Gastrocnemius medialis (tissue), 4 donors: ENCODE measurements around the gene ALDH1B1.
"Not testable (repeated sequence)": the region's sequence is repeated elsewhere in the genome, so short reads cannot be mapped to it uniquely, and the experiment has no call there.

Experiments
- POLR2A ChIP-seq, 2 donors: fragments of 450-650 bp; IDR thresholded peaks; one replicate each; pipeline ENCODE4 v1.6.1; 2017; ENCODE audit warnings: antibody characterized with exemption in 2 of 2, mild to moderate bottlenecking in 2 of 2, moderate library complexity in 2 of 2
- TF ChIP-seq, protein P1 (sequence below), 5 experiments: fragments of 450-650 bp in 3 of 5; fragments of 200-600 bp in 2 of 5; sonication (generic) in 2 of 5; IDR thresholded peaks in 4 of 5; conservative IDR thresholded peaks in 1 of 5; 1 replicate in 4 of 5; 2 replicates in 1 of 5; pipeline ENCODE4 v1.5.1; 2016 to 2019; ENCODE audit warnings: antibody characterized with exemption in 5 of 5, mild to moderate bottlenecking in 3 of 5, moderate library complexity in 3 of 5

DNA sequence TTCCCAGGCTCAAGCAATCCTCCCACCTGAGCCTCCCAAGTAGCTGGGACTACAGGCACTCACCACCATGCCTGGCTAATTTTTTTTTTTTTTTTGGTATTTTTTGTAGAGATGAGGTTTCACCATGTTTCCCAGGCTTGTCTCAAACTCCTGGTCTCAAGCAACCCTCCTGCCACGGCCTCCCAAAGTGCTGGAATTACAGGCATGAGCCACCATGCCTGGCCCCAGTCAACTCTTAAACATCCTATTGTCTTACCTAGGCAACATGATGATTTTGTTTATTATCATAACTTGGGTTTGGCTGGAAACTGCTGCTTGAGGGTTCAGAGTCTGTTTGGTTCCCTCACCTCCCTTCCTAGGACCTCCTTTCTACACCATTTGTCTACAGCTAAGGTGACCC lies 6.7 kb downstream of the ALDH1B1 start:
- TF ChIP-seq, protein P1, sequence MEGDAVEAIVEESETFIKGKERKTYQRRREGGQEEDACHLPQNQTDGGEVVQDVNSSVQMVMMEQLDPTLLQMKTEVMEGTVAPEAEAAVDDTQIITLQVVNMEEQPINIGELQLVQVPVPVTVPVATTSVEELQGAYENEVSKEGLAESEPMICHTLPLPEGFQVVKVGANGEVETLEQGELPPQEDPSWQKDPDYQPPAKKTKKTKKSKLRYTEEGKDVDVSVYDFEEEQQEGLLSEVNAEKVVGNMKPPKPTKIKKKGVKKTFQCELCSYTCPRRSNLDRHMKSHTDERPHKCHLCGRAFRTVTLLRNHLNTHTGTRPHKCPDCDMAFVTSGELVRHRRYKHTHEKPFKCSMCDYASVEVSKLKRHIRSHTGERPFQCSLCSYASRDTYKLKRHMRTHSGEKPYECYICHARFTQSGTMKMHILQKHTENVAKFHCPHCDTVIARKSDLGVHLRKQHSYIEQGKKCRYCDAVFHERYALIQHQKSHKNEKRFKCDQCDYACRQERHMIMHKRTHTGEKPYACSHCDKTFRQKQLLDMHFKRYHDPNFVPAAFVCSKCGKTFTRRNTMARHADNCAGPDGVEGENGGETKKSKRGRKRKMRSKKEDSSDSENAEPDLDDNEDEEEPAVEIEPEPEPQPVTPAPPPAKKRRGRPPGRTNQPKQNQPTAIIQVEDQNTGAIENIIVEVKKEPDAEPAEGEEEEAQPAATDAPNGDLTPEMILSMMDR (IDR thresholded peaks at IDR 0.05 in 4 of 5, conservative IDR thresholded peaks at IDR 0.05 in 1 of 5): not testable (repeated sequence)
- TF ChIP-seq POLR2A (IDR thresholded peaks at IDR 0.05): not testable (repeated sequence)
